Activated CD8-positive, alpha-beta T cell treated with anti-CD3 and anti-CD28 coated beads for 36 hours (primary cell): Measurements from ENCODE around the gene KBTBD3. TPM values are rescaled to one million over a fixed set of nuclear protein-coding genes. Genes with fewer than 3 reads are reported as not detected.

Experiments used
- ATAC-seq: fragments of 200-7000 bp; cut with Tn5 transposase; one replicate; pipeline ENCODE4 v1.10.0; 2021; ENCODE audit warnings: mild to moderate bottlenecking, moderate library complexity
- CTCF ChIA-PET: fragments of 350-600 bp; sonication (Branson Sonifier 250); formaldehyde crosslinking; loops from one replicate; lab custom pipeline; 2021; ENCODE audit warnings: antibody characterized with exemption; lab: Charles Lee
- POLR2A ChIA-PET: fragments of 350-600 bp; sonication (Branson Sonifier 250); formaldehyde crosslinking; loops from one replicate; lab custom pipeline; 2021; ENCODE audit warnings: antibody characterized with exemption; lab: Charles Lee
- DNase-seq: peaks from one replicate; pipeline ENCODE4 v3.0.0-alpha.2; 2020
- H3K27ac Mint-ChIP-seq: one replicate; pipeline ENCODE4 v1.8.0; 2021; ENCODE audit warnings: mild to moderate bottlenecking, mixed read lengths
- H3K27me3 Mint-ChIP-seq: one replicate; pipeline ENCODE4 v1.8.0; 2021; ENCODE audit warnings: mixed read lengths
- H3K36me3 Mint-ChIP-seq: one replicate; pipeline ENCODE4 v1.8.0; 2021; ENCODE audit warnings: low read depth, mixed read lengths
- H3K4me1 Mint-ChIP-seq: one replicate; pipeline ENCODE4 v1.8.0; 2021; ENCODE audit warnings: low read depth, mixed read lengths
- H3K4me3 Mint-ChIP-seq: one replicate; pipeline ENCODE4 v1.8.0; 2021; ENCODE audit warnings: mild to moderate bottlenecking, moderate library complexity, mixed read lengths
- H3K9me3 Mint-ChIP-seq: one replicate; pipeline ENCODE4 v1.8.0; 2021; ENCODE audit warnings: mixed read lengths
- intact Hi-C: fragments of 100-400 bp; cut with micrococcal nuclease; formaldehyde crosslinking; loops from one replicate; pipeline ENCODE4 v1.10.0; 2022
- total RNA-seq, 2 experiments: library from RNA; stranded (reverse); gene quantifications; one replicate each; pipeline ENCODE4 v1.2.3, GENCODE V29; 2021
- TF ChIP-seq, protein P1 (sequence below): fragments of 200-600 bp; IDR thresholded peaks from one replicate; pipeline ENCODE4 v1.8.0; 2022; ENCODE audit warnings: antibody characterized with exemption, mild to moderate bottlenecking

Gene KBTBD3
- total RNA-seq, 2 experiments from 2014 or later, result 10.2 to 11.2 TPM

DNA sequence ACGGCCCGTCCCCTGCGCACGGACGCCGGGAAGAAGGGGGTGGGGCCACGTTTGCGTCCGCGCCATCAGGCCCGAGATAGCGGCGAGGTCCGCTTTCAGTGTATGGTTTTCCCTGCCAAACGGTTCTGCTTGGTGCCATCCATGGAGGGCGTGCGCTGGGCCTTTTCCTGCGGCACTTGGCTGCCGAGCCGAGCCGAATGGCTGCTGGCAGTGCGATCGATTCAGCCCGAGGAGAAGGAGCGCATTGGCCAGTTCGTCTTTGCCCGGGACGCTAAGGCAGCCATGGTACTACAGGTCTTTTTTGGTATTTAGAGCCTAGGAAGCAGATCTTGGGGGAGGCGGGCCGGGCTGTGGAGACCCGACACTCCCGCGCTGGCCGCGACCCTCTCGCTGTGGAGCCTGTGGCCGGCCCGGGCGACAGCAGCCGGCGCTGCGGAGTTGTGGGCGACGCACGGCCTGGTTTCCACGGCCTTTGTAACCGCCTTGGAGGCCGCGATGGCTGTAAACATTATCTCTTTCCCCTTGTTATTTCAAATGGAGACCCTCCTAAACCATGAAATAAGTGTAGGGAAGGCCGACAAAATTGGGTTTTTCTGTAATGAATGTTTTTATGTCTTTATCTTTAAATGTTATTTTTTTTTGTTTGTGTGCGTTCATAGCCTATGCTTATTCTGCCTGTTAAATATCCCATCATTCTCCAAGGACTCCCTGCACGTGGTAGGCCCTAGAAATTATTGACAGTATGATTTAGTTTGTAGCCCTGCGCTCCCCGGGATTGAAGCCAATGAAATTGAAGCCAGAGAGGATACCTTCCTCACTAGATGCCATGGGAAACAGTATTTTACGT, 685 bp upstream of the KBTBD3 start, which contains the start of gene AASDHPPT:
Gene AASDHPPT (plus strand): TSS at position 54 of the 847 bp plus-strand sequence. CDS start 49 bp downstream, at position 103.
- ChIA-PET CTCF (interaction anchor here (0.6 to 2.8 kb wide), 3 partner anchors 9 to 14 kb away, joined by 3 to 16 read pairs (median 9); no protein-coding TSS in a partner anchor), POLR2A (interaction anchor here (0.7 to 1.0 kb wide), 3 partner anchors 28 to 1050 kb away, joined by 3 read pairs; no protein-coding TSS in a partner anchor)
- Mint-ChIP-seq H3K9me3 (no peaks in the 10 kb centered on the region), H3K27ac (peak within 1 kb of the TSS; percentile 97), H3K4me1 (peaks cover 45% of the 10 kb centered on the region), H3K27me3 (no peaks in the 10 kb centered on the region), H3K4me3 (peak within 1 kb of the TSS; percentile 94), H3K36me3 (peaks cover 22% of the 10 kb centered on the region)
- no peak for DNase-seq
- TF ChIP-seq, protein P1, sequence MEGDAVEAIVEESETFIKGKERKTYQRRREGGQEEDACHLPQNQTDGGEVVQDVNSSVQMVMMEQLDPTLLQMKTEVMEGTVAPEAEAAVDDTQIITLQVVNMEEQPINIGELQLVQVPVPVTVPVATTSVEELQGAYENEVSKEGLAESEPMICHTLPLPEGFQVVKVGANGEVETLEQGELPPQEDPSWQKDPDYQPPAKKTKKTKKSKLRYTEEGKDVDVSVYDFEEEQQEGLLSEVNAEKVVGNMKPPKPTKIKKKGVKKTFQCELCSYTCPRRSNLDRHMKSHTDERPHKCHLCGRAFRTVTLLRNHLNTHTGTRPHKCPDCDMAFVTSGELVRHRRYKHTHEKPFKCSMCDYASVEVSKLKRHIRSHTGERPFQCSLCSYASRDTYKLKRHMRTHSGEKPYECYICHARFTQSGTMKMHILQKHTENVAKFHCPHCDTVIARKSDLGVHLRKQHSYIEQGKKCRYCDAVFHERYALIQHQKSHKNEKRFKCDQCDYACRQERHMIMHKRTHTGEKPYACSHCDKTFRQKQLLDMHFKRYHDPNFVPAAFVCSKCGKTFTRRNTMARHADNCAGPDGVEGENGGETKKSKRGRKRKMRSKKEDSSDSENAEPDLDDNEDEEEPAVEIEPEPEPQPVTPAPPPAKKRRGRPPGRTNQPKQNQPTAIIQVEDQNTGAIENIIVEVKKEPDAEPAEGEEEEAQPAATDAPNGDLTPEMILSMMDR, result no peak
- intact Hi-C loops, result loop anchor here (2.0 kb wide), 1 partner anchor 55 kb away; the partner anchor contains the start of gene MSANTD4
- peak; percentile 8 for ATAC-seq

DNA sequence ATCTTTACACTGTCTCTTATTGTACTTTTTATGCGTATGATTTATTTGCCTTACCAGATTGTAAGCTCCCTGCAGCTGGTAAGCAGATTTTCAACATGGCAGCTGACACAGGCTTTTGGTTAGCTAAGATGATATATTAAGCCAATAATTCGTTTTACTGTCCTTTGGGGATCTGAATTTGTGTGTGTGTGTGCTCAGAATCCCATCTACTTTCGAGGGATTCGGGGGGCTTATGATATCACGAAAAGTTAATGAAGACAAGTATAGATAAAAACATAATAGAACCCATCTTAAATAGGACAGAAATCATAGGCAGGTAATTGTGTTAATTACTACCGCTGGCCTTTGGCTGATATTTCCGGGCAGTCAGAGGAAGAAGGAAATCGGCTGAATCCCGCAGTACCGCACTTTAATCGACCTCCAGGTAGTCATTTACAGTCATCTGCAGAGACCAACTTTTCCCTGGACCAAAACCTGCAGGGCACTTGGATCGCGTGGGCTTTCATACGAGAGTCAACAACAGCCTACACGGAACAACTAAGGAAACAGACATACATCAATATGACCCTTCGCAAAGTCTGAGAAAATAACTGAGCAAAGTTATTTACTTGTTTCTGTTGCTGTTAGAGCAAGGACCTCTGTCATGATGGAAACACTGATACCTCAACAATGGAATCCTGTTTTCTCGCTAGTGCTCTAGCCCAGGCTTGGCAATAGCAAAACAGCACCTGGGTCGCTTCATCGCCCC, 802 bp downstream of the KBTBD3 start:
- DNase-seq (peak; percentile 7), ATAC-seq (no peak)
- TF ChIP-seq, protein P1, result no peak
- no peaks in the 10 kb centered on the region for H3K9me3 Mint-ChIP-seq
- POLR2A ChIA-PET, result interaction anchor here (0.6 to 0.8 kb wide), 2 partner anchors 8 to 1487 kb away, joined by 3 read pairs; no protein-coding TSS in a partner anchor
- H3K4me3 Mint-ChIP-seq, result peak overlapping the region; percentile 94
- intact Hi-C loops, result loop anchor here (2.0 kb wide), 1 partner anchor 54 kb away; the partner anchor contains the start of gene MSANTD4
- CTCF ChIA-PET, result interaction anchor here (1.3 to 2.8 kb wide), 2 partner anchors 11 to 16 kb away, joined by 4 to 14 read pairs; no protein-coding TSS in a partner anchor
- H3K27me3 Mint-ChIP-seq, result no peaks in the 10 kb centered on the region
- H3K36me3 Mint-ChIP-seq, result peaks cover 19% of the 10 kb centered on the region
- peaks cover 37% of the 10 kb centered on the region for H3K4me1 Mint-ChIP-seq
- peak overlapping the region; percentile 95 for H3K27ac Mint-ChIP-seq

DNA sequence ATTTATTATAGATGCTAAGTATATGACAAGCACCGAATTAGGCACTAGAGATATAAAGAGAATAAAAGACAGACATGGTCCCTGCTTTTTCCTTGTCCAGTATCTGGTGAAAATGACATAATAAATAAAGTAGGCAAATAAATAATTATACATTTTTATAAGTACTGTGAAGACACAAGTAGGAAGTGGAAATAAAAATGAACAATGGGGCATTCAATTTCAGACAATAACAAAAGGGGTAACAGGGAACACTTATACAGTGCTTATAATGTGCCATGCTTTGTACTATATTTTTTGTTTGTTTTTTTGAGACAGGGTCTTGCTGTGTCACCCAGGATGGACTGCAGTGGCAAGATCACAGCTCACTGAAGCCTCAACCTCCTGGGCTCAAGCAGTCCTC, 4.3 kb downstream of the KBTBD3 start:
- TF ChIP-seq, protein P1, result no peak
- H3K9me3 Mint-ChIP-seq, result no peaks in the 10 kb centered on the region
- no peak overlapping the region for H3K4me3 Mint-ChIP-seq
- ATAC-seq (no peak), DNase-seq (no peak)
- CTCF ChIA-PET, result no interaction called here
- H3K27ac Mint-ChIP-seq, result no peak overlapping the region
- peaks cover 5% of the 10 kb centered on the region for H3K36me3 Mint-ChIP-seq
- intact Hi-C loops, result no loop called here
- no peaks in the 10 kb centered on the region for H3K27me3 Mint-ChIP-seq
- POLR2A ChIA-PET, result no interaction called here
- peaks cover 19% of the 10 kb centered on the region for H3K4me1 Mint-ChIP-seq

DNA sequence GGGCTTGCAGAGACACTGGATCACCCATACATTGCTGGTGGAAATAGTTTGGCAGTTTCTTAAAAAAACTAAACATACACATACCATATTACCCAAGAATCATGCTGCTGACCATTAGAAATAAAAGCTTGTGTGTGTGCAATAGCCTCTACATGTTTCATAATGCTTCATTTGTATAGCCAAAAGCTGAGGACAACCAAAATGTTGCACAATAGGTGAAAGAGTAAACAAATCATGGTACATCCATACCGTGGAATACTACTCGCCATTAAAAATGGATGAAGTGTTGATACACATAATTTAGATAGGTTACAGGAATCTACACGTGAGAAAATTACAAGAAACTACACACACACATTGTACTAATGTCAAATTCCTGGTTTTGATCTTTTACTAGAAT, 6.5 kb downstream of the KBTBD3 start:
- Mint-ChIP-seq H3K27ac (no peak overlapping the region), H3K36me3 (peaks cover 11% of the 10 kb centered on the region), H3K4me1 (peaks cover 13% of the 10 kb centered on the region), H3K9me3 (no peaks in the 10 kb centered on the region), H3K27me3 (no peaks in the 10 kb centered on the region), H3K4me3 (no peak overlapping the region)
- intact Hi-C loops, result no loop called here
- POLR2A ChIA-PET, result no interaction called here
- CTCF ChIA-PET, result no interaction called here
- DNase-seq (no peak), ATAC-seq (no peak)
- TF ChIP-seq, protein P1, result no peak
